Measurements from ENCODE around the gene IDE. TPM values are rescaled to one million over a fixed set of nuclear protein-coding genes. Genes with fewer than 3 reads are reported as not detected.
"Not testable (repeated sequence)": the region's sequence is repeated elsewhere in the genome, so short reads cannot be mapped to it uniquely, and the experiment has no call there.

IDE gene
- total and polyA plus RNA-seq, 2 of the 4 experiments (the other 2 are of a cell fraction), result 9.3 to 27.4 TPM

GRCh38 chr10:92402234-92402633, 171.7 kb downstream of the IDE start:
- H2BK15ac ChIP-seq (ENCODE audit: low read depth, low read length); CTCF ChIA-PET: not testable (repeated sequence)

More at GRCh38 chr10:92402234-92402633, 171.7 kb downstream of the IDE start:
- DNase-seq; H3K9me1 ChIP-seq (ENCODE audit: insufficient read depth, low read length); H3K4me3 ChIP-seq (ENCODE audit: insufficient read depth, low read depth, low read length); H3K4me2 ChIP-seq (ENCODE audit: low read depth, low read length); H2BK20ac ChIP-seq (ENCODE audit: low read depth, low read length); H3K27me3 ChIP-seq (ENCODE audit: control insufficient read depth, insufficient read depth, low read length); H2BK5ac ChIP-seq (ENCODE audit: low read depth, low read length, poor library complexity, severe bottlenecking); H3K9me3 ChIP-seq (ENCODE audit: control insufficient read depth, insufficient read depth, low read length); H4K91ac ChIP-seq (ENCODE audit: insufficient read depth, low read depth, low read length); H2AFZ ChIP-seq (replicated peaks; ENCODE audit: low read length, poor library complexity); dilution Hi-C loops (cut with HindIII; ENCODE audit: low sequenced_read_pairs, unreplicated experiment); H3K14ac ChIP-seq (replicated peaks; ENCODE audit: low read depth, low read length); H4K5ac ChIP-seq (ENCODE audit: low read depth, low read length); BruUV-seq (replicated peaks); H3K23ac ChIP-seq (ENCODE audit: low read depth, low read length); H2AK9ac ChIP-seq (replicated peaks; ENCODE audit: low read depth, low read length, poor library complexity); ATAC-seq (ENCODE audit: low read depth); H3K27ac ChIP-seq (ENCODE audit: insufficient read depth, low read length); H4K20me1 ChIP-seq (ENCODE audit: insufficient read depth, low read length); H3K36me3 ChIP-seq (ENCODE audit: control insufficient read depth, insufficient read depth, low read length); H3K9ac ChIP-seq (ENCODE audit: low read depth, low read length); H3K79me1 ChIP-seq (ENCODE audit: low read depth in 1 of 2, low read length in 2 of 2); H3K4me1 ChIP-seq (ENCODE audit: control insufficient read depth, insufficient read depth, low read length); H3K4ac ChIP-seq (ENCODE audit: low read depth, low read length); H2AK5ac ChIP-seq (ENCODE audit: low read depth, low read length); H4K8ac ChIP-seq (ENCODE audit: low read depth in 2 of 2, low read length in 2 of 2); H3K18ac ChIP-seq (ENCODE audit: low read depth, low read length); H3K56ac ChIP-seq (ENCODE audit: extremely low read depth, insufficient read depth, low read length); in situ Hi-C loops (cut with MboI; ENCODE audit: low sequenced_read_pairs); H2BK120ac ChIP-seq (ENCODE audit: low read depth, low read length); intact Hi-C loops (cut with micrococcal nuclease); POLR2A ChIA-PET (ENCODE audit: unreplicated experiment): not testable (repeated sequence)
- 92% methylated on average over 2 of the region's 5 CpGs; no CpG with 5 or more reads in 1 of the 2 experiments for WGBS, 2 experiments (ENCODE audit: extremely low coverage in 2 of 2, insufficient read length in 1 of 2)

Other genes with a start within 250 kb of the IDE start
- 18.3 and 35.0 TPM in 2 replicates for gene KIF11, start 19.0 kb upstream of the IDE start, total RNA-seq (2012; rRNA removed)
- gene KIF11, start 19.0 kb upstream of the IDE start, polyA plus RNA-seq (2012; rRNA removed), result 6.9 and 8.8 TPM in 2 replicates
- gene HHEX, start 115.9 kb upstream of the IDE start, total RNA-seq (2012; rRNA removed), result 2.3 and 4.4 TPM in 2 replicates
- 6.2 and 7.7 TPM in 2 replicates for gene HHEX, start 115.9 kb upstream of the IDE start, polyA plus RNA-seq (2012; rRNA removed)